DND-41 (cell line): ENCODE results near the gene SEC24D.

ENCODE experiments used
- EZH2 ChIP-seq: IDR thresholded peaks from 3 replicates; pipeline ENCODE4 v1.6.1; 2012; ENCODE audit warnings: borderline replicate concordance, low read depth, mild to moderate bottlenecking, moderate library complexity, low read length, inconsistent platforms; ENCODE audit not compliant: severe bottlenecking
- TF ChIP-seq, protein P1 (sequence below): IDR thresholded peaks from 2 replicates; pipeline ENCODE4 v1.5.1; 2012; ENCODE audit warnings: borderline replicate concordance, low read length, moderate library complexity, mild to moderate bottlenecking; ENCODE audit not compliant: poor library complexity, severe bottlenecking; ENCODE audit errors: extremely low read depth

- TF ChIP-seq, protein P1, sequence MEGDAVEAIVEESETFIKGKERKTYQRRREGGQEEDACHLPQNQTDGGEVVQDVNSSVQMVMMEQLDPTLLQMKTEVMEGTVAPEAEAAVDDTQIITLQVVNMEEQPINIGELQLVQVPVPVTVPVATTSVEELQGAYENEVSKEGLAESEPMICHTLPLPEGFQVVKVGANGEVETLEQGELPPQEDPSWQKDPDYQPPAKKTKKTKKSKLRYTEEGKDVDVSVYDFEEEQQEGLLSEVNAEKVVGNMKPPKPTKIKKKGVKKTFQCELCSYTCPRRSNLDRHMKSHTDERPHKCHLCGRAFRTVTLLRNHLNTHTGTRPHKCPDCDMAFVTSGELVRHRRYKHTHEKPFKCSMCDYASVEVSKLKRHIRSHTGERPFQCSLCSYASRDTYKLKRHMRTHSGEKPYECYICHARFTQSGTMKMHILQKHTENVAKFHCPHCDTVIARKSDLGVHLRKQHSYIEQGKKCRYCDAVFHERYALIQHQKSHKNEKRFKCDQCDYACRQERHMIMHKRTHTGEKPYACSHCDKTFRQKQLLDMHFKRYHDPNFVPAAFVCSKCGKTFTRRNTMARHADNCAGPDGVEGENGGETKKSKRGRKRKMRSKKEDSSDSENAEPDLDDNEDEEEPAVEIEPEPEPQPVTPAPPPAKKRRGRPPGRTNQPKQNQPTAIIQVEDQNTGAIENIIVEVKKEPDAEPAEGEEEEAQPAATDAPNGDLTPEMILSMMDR: peak; percentile 14
- no peak for TF ChIP-seq EZH2
These were observed 150.8 kb downstream of the SEC24D start, which contains the start of gene METTL14 for GRCh38 chr4:118684873-118685811.
